ENCODE data around the gene NIN.

The NIN gene

GRCh38 chr14:50805396-50805795 is 25.6 kb downstream of the NIN start:
- TF ChIP-seq TAF1 (IDR thresholded peaks at IDR 0.05; ENCODE audit: borderline replicate concordance, insufficient read depth, low read length) (no peak), SIN3A (IDR thresholded peaks at IDR 0.05; ENCODE audit: borderline replicate concordance, insufficient read depth, low read length) (no peak), FOXP2 (optimal IDR thresholded peaks at IDR 0.05; ENCODE audit: borderline replicate concordance, extremely low read depth, extremely low read length, insufficient read depth) (no peak), REST (IDR thresholded peaks at IDR 0.05; ENCODE audit: insufficient read depth in 1 of 2, low read depth in 2 of 2, low read length in 2 of 2) (no peak), POLR2AphosphoS5 (IDR thresholded peaks at IDR 0.05; ENCODE audit: low read depth, low read length) (no peak)

- no peak for TF ChIP-seq FOXP2 (optimal IDR thresholded peaks at IDR 0.05; ENCODE audit: borderline replicate concordance, extremely low read depth, extremely low read length, insufficient read depth)
- TF ChIP-seq POLR2AphosphoS5 (IDR thresholded peaks at IDR 0.05; ENCODE audit: low read depth, low read length): no peak
- no peak for TF ChIP-seq REST (IDR thresholded peaks at IDR 0.05; ENCODE audit: insufficient read depth in 1 of 2, low read depth in 2 of 2, low read length in 2 of 2)
- TF ChIP-seq TAF1 (IDR thresholded peaks at IDR 0.05; ENCODE audit: borderline replicate concordance, insufficient read depth, low read length): no peak
- TF ChIP-seq SIN3A (IDR thresholded peaks at IDR 0.05; ENCODE audit: borderline replicate concordance, insufficient read depth, low read length): no peak
Observed at GRCh38 chr14:50804181-50804721, 26.7 kb downstream of the NIN start.

- no peak for TF ChIP-seq REST (IDR thresholded peaks at IDR 0.05; ENCODE audit: insufficient read depth in 1 of 2, low read depth in 2 of 2, low read length in 2 of 2)
- no peak for TF ChIP-seq SIN3A (IDR thresholded peaks at IDR 0.05; ENCODE audit: borderline replicate concordance, insufficient read depth, low read length)
- TF ChIP-seq TAF1 (IDR thresholded peaks at IDR 0.05; ENCODE audit: borderline replicate concordance, insufficient read depth, low read length): no peak
- TF ChIP-seq FOXP2 (optimal IDR thresholded peaks at IDR 0.05; ENCODE audit: borderline replicate concordance, extremely low read depth, extremely low read length, insufficient read depth): no peak
- no peak for TF ChIP-seq POLR2AphosphoS5 (IDR thresholded peaks at IDR 0.05; ENCODE audit: low read depth, low read length)
Observed at GRCh38 chr14:50801706-50802105, 29.3 kb downstream of the NIN start.

- TF ChIP-seq REST (IDR thresholded peaks at IDR 0.05; ENCODE audit: insufficient read depth in 1 of 2, low read depth in 2 of 2, low read length in 2 of 2): no peak
- no peak for TF ChIP-seq SIN3A (IDR thresholded peaks at IDR 0.05; ENCODE audit: borderline replicate concordance, insufficient read depth, low read length)
- TF ChIP-seq POLR2AphosphoS5 (IDR thresholded peaks at IDR 0.05; ENCODE audit: low read depth, low read length): no peak
- no peak for TF ChIP-seq FOXP2 (optimal IDR thresholded peaks at IDR 0.05; ENCODE audit: borderline replicate concordance, extremely low read depth, extremely low read length, insufficient read depth)
- no peak for TF ChIP-seq TAF1 (IDR thresholded peaks at IDR 0.05; ENCODE audit: borderline replicate concordance, insufficient read depth, low read length)
Observed at GRCh38 chr14:50800032-50800431, 30.9 kb downstream of the NIN start.

GRCh38 chr14:50798048-50798421 is 32.9 kb downstream of the NIN start:
- TF ChIP-seq TAF1 (IDR thresholded peaks at IDR 0.05; ENCODE audit: borderline replicate concordance, insufficient read depth, low read length) (no peak), REST (IDR thresholded peaks at IDR 0.05; ENCODE audit: insufficient read depth in 1 of 2, low read depth in 2 of 2, low read length in 2 of 2) (no peak), POLR2AphosphoS5 (IDR thresholded peaks at IDR 0.05; ENCODE audit: low read depth, low read length) (no peak), SIN3A (IDR thresholded peaks at IDR 0.05; ENCODE audit: borderline replicate concordance, insufficient read depth, low read length) (no peak), FOXP2 (optimal IDR thresholded peaks at IDR 0.05; ENCODE audit: borderline replicate concordance, extremely low read depth, extremely low read length, insufficient read depth) (no peak)

All from PFSK-1 (cell line).